WTC11 (cell line): ENCODE data around the gene CDH1. TPM values are rescaled to one million over a fixed set of nuclear protein-coding genes. Genes with fewer than 3 reads are reported as not detected.

Experiments
- ATAC-seq: fragments of 200-7000 bp; cut with Tn5 transposase; 2 replicates; pipeline ENCODE4 v1.10.0; 2021; ENCODE audit warnings: mild to moderate bottlenecking, moderate library complexity
- CTCF ChIA-PET: fragments of 300-600 bp; sonication (Branson Sonifier 250); formaldehyde crosslinking; loops from one replicate; lab custom pipeline; 2021; ENCODE audit warnings: antibody characterized with exemption; lab: Charles Lee
- POLR2A ChIA-PET: fragments of 350-600 bp; sonication (Branson Sonifier 250); formaldehyde crosslinking; loops from one replicate; lab custom pipeline; 2021; ENCODE audit warnings: antibody characterized with exemption; lab: Charles Lee
- DNase-seq: peaks from one replicate; pipeline ENCODE4 v3.0.0; 2021; ENCODE audit warnings: low spot score
- H3K27ac Mint-ChIP-seq: 2 replicates; pipeline ENCODE4 v1.8.0; 2021; ENCODE audit warnings: mixed read lengths
- H3K27me3 Mint-ChIP-seq: 2 replicates; pipeline ENCODE4 v1.8.0; 2021; ENCODE audit warnings: low read depth, mild to moderate bottlenecking, moderate library complexity, mixed read lengths
- H3K36me3 Mint-ChIP-seq: 2 replicates; pipeline ENCODE4 v1.8.0; 2021; ENCODE audit warnings: mixed read lengths
- H3K4me1 Mint-ChIP-seq: 2 replicates; pipeline ENCODE4 v1.8.0; 2022; ENCODE audit warnings: mixed read lengths
- H3K4me3 Mint-ChIP-seq: 2 replicates; pipeline ENCODE4 v1.8.0; 2021; ENCODE audit warnings: mild to moderate bottlenecking, moderate library complexity, mixed read lengths
- H3K9me3 Mint-ChIP-seq: 2 replicates; pipeline ENCODE4 v1.8.0; 2021; ENCODE audit warnings: mixed read lengths
- ATF1 ChIP-seq: sonication (generic); formaldehyde crosslinking; IDR thresholded peaks from 2 replicates; pipeline ENCODE4 v1.8.1; 2023; ENCODE audit warnings: mild to moderate bottlenecking, moderate library complexity, missing genetic modification reagents
- ATF6 ChIP-seq: sonication (generic); formaldehyde crosslinking; IDR thresholded peaks from 2 replicates; pipeline ENCODE4 v1.8.1; 2023; ENCODE audit warnings: mild to moderate bottlenecking, missing genetic modification reagents
- CREB1 ChIP-seq: sonication (generic); formaldehyde crosslinking; IDR thresholded peaks from 2 replicates; pipeline ENCODE4 v1.8.0; 2023; ENCODE audit warnings: mild to moderate bottlenecking, missing genetic modification reagents
- EMX1 ChIP-seq: fragments of 250-450 bp; sonication (Bioruptor Pico); IDR thresholded peaks from 2 replicates; pipeline ENCODE4 v1.8.0; 2021; ENCODE audit warnings: mild to moderate bottlenecking
- ERG ChIP-seq: fragments of 250-450 bp; sonication (Bioruptor Pico); IDR thresholded peaks from 2 replicates; pipeline ENCODE4 v1.8.0; 2021; ENCODE audit warnings: mild to moderate bottlenecking
- ESRRA ChIP-seq: sonication (generic); formaldehyde crosslinking; IDR thresholded peaks from 2 replicates; pipeline ENCODE4 v1.8.1; 2022; ENCODE audit warnings: mild to moderate bottlenecking, missing genetic modification reagents, borderline replicate concordance
- ETV6 ChIP-seq: sonication (generic); formaldehyde crosslinking; IDR thresholded peaks from 2 replicates; pipeline ENCODE4 v1.8.1; 2022; ENCODE audit warnings: mild to moderate bottlenecking, missing genetic modification reagents
- FOXJ3 ChIP-seq: sonication (generic); formaldehyde crosslinking; IDR thresholded peaks from 2 replicates; pipeline ENCODE4 v1.9.0; 2021; ENCODE audit warnings: missing genetic modification reagents, mild to moderate bottlenecking, borderline replicate concordance
- MAX ChIP-seq: sonication (generic); formaldehyde crosslinking; IDR thresholded peaks from 2 replicates; pipeline ENCODE4 v1.8.0; 2022; ENCODE audit warnings: mild to moderate bottlenecking, missing genetic modification reagents
- NR3C1 ChIP-seq: sonication (generic); formaldehyde crosslinking; conservative IDR thresholded peaks from 2 replicates; pipeline ENCODE4 v1.8.1; 2023; ENCODE audit warnings: low read depth, mild to moderate bottlenecking, missing genetic modification reagents
- PRRX2 ChIP-seq: fragments of 250-450 bp; sonication (Bioruptor Pico); IDR thresholded peaks from 2 replicates; pipeline ENCODE4 v1.8.0; 2021; ENCODE audit warnings: mild to moderate bottlenecking
- SMAD3 ChIP-seq: sonication (generic); formaldehyde crosslinking; IDR thresholded peaks from 2 replicates; pipeline ENCODE4 v1.8.0; 2022; ENCODE audit warnings: missing genetic modification reagents, mild to moderate bottlenecking, borderline replicate concordance
- SP1 ChIP-seq: sonication (generic); formaldehyde crosslinking; conservative IDR thresholded peaks from 2 replicates; pipeline ENCODE4 v1.8.1; 2022; ENCODE audit warnings: missing genetic modification reagents
- TEAD4 ChIP-seq: sonication (generic); formaldehyde crosslinking; IDR thresholded peaks from 2 replicates; pipeline ENCODE4 v1.8.0; 2022; ENCODE audit warnings: mild to moderate bottlenecking, missing genetic modification reagents
- USF2 ChIP-seq: sonication (generic); formaldehyde crosslinking; IDR thresholded peaks from 2 replicates; pipeline ENCODE4 v1.8.1; 2023; ENCODE audit warnings: mild to moderate bottlenecking, missing genetic modification reagents, moderate library complexity
- ZNF121 ChIP-seq: sonication (generic); formaldehyde crosslinking; IDR thresholded peaks from 2 replicates; pipeline ENCODE4 v1.8.0; 2023; ENCODE audit warnings: missing genetic modification reagents
- ZNF138 ChIP-seq: sonication (generic); formaldehyde crosslinking; conservative IDR thresholded peaks from 2 replicates; pipeline ENCODE4 v1.8.1; 2022; ENCODE audit warnings: mild to moderate bottlenecking, moderate library complexity, missing genetic modification reagents
- ZNF232 ChIP-seq: sonication (generic); formaldehyde crosslinking; IDR thresholded peaks from 2 replicates; pipeline ENCODE4 v1.8.0; 2022; ENCODE audit warnings: mild to moderate bottlenecking, missing genetic modification reagents
- ZNF317 ChIP-seq: sonication (generic); formaldehyde crosslinking; IDR thresholded peaks from 2 replicates; pipeline ENCODE4 v1.8.1; 2023; ENCODE audit warnings: low read depth, mild to moderate bottlenecking, moderate library complexity, missing genetic modification reagents, borderline replicate concordance
- ZNF423 ChIP-seq: fragments of 250-450 bp; sonication (Bioruptor Pico); IDR thresholded peaks from 2 replicates; pipeline ENCODE4 v2.1.2; 2022; ENCODE audit warnings: mild to moderate bottlenecking, moderate library complexity
- ZNF671 ChIP-seq: fragments of 250-450 bp; sonication (Bioruptor Pico); IDR thresholded peaks from 2 replicates; pipeline ENCODE4 v1.8.0; 2021; ENCODE audit warnings: mild to moderate bottlenecking
- total RNA-seq: library from RNA; stranded (reverse); gene quantifications from 3 replicates; pipeline ENCODE4 v1.2.3, GENCODE V29; 2021
- TF ChIP-seq, protein P1 (sequence below): sonication (generic); formaldehyde crosslinking; IDR thresholded peaks from 2 replicates; pipeline ENCODE4 v1.8.0; 2023; ENCODE audit warnings: missing genetic modification reagents, mild to moderate bottlenecking, borderline replicate concordance
- TF ChIP-seq, protein P2 (sequence below): sonication (generic); formaldehyde crosslinking; IDR thresholded peaks from 2 replicates; pipeline ENCODE4 v1.8.1; 2023; ENCODE audit warnings: mild to moderate bottlenecking, moderate library complexity, missing genetic modification reagents
- TF ChIP-seq, protein P3 (sequence below): fragments of 250-450 bp; sonication (Bioruptor Pico); IDR thresholded peaks from 2 replicates; pipeline ENCODE4 v1.9.0; 2021; ENCODE audit warnings: mild to moderate bottlenecking

The CDH1 gene
- total RNA-seq, 1 experiment from 2014 or later = 278 TPM

GRCh38 chr16:68806981-68807380, 69.9 kb downstream of the CDH1 start:
- TF ChIP-seq ERG (CRISPR knock-in tag) (no peak), SP1 (CRISPR knock-in tag) (no peak), ZNF423 (CRISPR knock-in tag) (no peak), ATF1 (CRISPR knock-in tag) (no peak), EMX1 (CRISPR knock-in tag) (no peak), PRRX2 (CRISPR knock-in tag) (no peak), ZNF317 (CRISPR knock-in tag) (no peak), ZNF232 (CRISPR knock-in tag) (no peak), TEAD4 (CRISPR knock-in tag) (no peak), FOXJ3 (CRISPR knock-in tag) (no peak), USF2 (no peak), MAX (CRISPR knock-in tag) (no peak), SMAD3 (no peak)
- TF ChIP-seq, protein P1, sequence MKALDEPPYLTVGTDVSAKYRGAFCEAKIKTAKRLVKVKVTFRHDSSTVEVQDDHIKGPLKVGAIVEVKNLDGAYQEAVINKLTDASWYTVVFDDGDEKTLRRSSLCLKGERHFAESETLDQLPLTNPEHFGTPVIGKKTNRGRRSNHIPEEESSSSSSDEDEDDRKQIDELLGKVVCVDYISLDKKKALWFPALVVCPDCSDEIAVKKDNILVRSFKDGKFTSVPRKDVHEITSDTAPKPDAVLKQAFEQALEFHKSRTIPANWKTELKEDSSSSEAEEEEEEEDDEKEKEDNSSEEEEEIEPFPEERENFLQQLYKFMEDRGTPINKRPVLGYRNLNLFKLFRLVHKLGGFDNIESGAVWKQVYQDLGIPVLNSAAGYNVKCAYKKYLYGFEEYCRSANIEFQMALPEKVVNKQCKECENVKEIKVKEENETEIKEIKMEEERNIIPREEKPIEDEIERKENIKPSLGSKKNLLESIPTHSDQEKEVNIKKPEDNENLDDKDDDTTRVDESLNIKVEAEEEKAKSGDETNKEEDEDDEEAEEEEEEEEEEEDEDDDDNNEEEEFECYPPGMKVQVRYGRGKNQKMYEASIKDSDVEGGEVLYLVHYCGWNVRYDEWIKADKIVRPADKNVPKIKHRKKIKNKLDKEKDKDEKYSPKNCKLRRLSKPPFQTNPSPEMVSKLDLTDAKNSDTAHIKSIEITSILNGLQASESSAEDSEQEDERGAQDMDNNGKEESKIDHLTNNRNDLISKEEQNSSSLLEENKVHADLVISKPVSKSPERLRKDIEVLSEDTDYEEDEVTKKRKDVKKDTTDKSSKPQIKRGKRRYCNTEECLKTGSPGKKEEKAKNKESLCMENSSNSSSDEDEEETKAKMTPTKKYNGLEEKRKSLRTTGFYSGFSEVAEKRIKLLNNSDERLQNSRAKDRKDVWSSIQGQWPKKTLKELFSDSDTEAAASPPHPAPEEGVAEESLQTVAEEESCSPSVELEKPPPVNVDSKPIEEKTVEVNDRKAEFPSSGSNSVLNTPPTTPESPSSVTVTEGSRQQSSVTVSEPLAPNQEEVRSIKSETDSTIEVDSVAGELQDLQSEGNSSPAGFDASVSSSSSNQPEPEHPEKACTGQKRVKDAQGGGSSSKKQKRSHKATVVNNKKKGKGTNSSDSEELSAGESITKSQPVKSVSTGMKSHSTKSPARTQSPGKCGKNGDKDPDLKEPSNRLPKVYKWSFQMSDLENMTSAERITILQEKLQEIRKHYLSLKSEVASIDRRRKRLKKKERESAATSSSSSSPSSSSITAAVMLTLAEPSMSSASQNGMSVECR (CRISPR knock-in tag) = no peak
- TF ChIP-seq, protein P2, sequence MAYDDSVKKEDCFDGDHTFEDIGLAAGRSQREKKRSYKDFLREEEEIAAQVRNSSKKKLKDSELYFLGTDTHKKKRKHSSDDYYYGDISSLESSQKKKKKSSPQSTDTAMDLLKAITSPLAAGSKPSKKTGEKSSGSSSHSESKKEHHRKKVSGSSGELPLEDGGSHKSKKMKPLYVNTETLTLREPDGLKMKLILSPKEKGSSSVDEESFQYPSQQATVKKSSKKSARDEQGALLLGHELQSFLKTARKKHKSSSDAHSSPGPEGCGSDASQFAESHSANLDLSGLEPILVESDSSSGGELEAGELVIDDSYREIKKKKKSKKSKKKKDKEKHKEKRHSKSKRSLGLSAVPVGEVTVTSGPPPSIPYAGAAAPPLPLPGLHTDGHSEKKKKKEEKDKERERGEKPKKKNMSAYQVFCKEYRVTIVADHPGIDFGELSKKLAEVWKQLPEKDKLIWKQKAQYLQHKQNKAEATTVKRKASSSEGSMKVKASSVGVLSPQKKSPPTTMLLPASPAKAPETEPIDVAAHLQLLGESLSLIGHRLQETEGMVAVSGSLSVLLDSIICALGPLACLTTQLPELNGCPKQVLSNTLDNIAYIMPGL (CRISPR knock-in tag) = no peak
- TF ChIP-seq, all 79 proteins: peak for 0
- H3K4me3 Mint-ChIP-seq = no peak overlapping the region
- no peaks in the 10 kb centered on the region for H3K27me3 Mint-ChIP-seq
- no peaks in the 10 kb centered on the region for H3K9me3 Mint-ChIP-seq
- ChIA-PET POLR2A (interaction anchor here (0.5 to 0.6 kb wide), 3 partner anchors 16 to 389 kb away, joined by 3 to 5 read pairs (median 3); no protein-coding TSS in a partner anchor), CTCF (interaction anchor here (1.2 kb wide), 1 partner anchor 40 kb away, joined by 3 read pairs; no protein-coding TSS in a partner anchor)
- H3K27ac Mint-ChIP-seq = peak overlapping the region; percentile 14; the same call in 1 of the 2 replicates
- DNase-seq = no peak
- peaks cover 9% of the 10 kb centered on the region for H3K4me1 Mint-ChIP-seq
- no peak for ATAC-seq
- peaks cover 67% of the 10 kb centered on the region for H3K36me3 Mint-ChIP-seq

DNA sequence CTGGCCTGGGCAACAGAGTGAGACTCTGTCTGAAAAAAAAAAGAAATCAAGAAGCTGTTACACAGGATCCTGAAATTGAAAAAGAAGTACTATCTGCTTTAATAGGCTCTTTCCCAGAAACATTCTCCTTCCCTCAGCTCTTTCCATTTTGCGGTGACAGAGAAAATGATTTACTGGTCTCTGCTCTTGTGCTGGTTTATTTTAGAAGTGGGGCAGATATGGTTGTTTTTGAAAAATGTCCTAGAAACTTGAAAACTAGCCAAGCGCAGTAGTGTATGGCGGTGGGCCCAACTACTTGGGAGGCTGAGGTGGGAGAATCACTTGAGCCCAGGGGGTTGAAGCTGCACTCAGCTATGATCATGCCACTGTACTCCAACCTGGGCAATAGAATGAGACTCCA, 77.4 kb downstream of the CDH1 start:
- Mint-ChIP-seq H3K27ac (no peak overlapping the region), H3K36me3 (peaks cover 90% of the 10 kb centered on the region)
- ATAC-seq = no peak
- TF ChIP-seq CREB1 (CRISPR knock-in tag) (no peak), NR3C1 (CRISPR knock-in tag) (no peak), EMX1 (CRISPR knock-in tag) (no peak), ZNF138 (CRISPR knock-in tag) (no peak), ESRRA (CRISPR knock-in tag) (no peak), ZNF671 (CRISPR knock-in tag) (no peak), ATF6 (CRISPR knock-in tag) (no peak), ETV6 (no peak), ZNF121 (CRISPR knock-in tag) (no peak)
- TF ChIP-seq, protein P3, sequence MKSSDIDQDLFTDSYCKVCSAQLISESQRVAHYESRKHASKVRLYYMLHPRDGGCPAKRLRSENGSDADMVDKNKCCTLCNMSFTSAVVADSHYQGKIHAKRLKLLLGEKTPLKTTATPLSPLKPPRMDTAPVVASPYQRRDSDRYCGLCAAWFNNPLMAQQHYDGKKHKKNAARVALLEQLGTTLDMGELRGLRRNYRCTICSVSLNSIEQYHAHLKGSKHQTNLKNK (CRISPR knock-in tag) = no peak
- TF ChIP-seq, all 79 proteins: peak for 0
- ChIA-PET CTCF (interaction anchor here (0.7 kb wide), 1 partner anchor 23 kb away, joined by 4 read pairs; no protein-coding TSS in a partner anchor), POLR2A (interaction anchor here (0.7 kb wide), 2 partner anchors 56 to 287 kb away, joined by 3 to 9 read pairs; no protein-coding TSS in a partner anchor)
- no peak for DNase-seq
- H3K4me1 Mint-ChIP-seq = no peaks in the 10 kb centered on the region
- H3K9me3 Mint-ChIP-seq = no peaks in the 10 kb centered on the region
- no peak overlapping the region for H3K4me3 Mint-ChIP-seq
- H3K27me3 Mint-ChIP-seq = no peaks in the 10 kb centered on the region
